ENCODE measurements around the gene MC2R.

MC2R gene

DNA sequence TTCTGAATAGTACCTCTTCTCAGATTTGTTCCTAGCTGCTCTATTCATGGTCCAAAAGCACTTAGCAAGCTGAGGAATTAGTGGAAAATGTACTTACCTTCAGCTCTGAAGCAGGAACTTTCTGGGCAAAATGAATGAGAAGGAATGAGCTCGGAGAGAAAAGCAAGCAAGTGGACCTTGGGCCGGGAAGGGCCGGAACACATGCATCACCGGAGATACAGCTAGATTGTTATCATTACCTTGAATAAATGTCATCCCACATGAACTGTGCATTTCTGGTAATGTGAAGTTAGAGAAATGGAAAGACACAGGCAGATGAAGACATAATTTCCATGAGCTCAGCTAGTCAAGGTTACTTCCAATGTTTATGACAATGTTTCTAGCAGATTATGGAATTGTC lies at the start of gene MC2R:
Gene MC2R, minus strand, starts transcription at position 146 of the 400 bp plus-strand sequence. CDS start 30,018 bp downstream, outside the sequence.
- ATAC-seq = no peak
- no peak for TF ChIP-seq TOX (CRISPR knock-in tag; IDR thresholded peaks at IDR 0.05; ENCODE audit: borderline replicate concordance)
- TF ChIP-seq, protein P1, sequence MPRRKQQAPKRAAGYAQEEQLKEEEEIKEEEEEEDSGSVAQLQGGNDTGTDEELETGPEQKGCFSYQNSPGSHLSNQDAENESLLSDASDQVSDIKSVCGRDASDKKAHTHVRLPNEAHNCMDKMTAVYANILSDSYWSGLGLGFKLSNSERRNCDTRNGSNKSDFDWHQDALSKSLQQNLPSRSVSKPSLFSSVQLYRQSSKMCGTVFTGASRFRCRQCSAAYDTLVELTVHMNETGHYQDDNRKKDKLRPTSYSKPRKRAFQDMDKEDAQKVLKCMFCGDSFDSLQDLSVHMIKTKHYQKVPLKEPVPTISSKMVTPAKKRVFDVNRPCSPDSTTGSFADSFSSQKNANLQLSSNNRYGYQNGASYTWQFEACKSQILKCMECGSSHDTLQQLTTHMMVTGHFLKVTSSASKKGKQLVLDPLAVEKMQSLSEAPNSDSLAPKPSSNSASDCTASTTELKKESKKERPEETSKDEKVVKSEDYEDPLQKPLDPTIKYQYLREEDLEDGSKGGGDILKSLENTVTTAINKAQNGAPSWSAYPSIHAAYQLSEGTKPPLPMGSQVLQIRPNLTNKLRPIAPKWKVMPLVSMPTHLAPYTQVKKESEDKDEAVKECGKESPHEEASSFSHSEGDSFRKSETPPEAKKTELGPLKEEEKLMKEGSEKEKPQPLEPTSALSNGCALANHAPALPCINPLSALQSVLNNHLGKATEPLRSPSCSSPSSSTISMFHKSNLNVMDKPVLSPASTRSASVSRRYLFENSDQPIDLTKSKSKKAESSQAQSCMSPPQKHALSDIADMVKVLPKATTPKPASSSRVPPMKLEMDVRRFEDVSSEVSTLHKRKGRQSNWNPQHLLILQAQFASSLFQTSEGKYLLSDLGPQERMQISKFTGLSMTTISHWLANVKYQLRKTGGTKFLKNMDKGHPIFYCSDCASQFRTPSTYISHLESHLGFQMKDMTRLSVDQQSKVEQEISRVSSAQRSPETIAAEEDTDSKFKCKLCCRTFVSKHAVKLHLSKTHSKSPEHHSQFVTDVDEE (CRISPR knock-in tag; IDR thresholded peaks at IDR 0.05) = no peak
- no peak for TF ChIP-seq CSRNP3 (CRISPR knock-in tag; IDR thresholded peaks at IDR 0.05)
- TF ChIP-seq TCF4 (CRISPR knock-in tag; IDR thresholded peaks at IDR 0.05; ENCODE audit: borderline replicate concordance) = no peak
- TF ChIP-seq, protein P2, sequence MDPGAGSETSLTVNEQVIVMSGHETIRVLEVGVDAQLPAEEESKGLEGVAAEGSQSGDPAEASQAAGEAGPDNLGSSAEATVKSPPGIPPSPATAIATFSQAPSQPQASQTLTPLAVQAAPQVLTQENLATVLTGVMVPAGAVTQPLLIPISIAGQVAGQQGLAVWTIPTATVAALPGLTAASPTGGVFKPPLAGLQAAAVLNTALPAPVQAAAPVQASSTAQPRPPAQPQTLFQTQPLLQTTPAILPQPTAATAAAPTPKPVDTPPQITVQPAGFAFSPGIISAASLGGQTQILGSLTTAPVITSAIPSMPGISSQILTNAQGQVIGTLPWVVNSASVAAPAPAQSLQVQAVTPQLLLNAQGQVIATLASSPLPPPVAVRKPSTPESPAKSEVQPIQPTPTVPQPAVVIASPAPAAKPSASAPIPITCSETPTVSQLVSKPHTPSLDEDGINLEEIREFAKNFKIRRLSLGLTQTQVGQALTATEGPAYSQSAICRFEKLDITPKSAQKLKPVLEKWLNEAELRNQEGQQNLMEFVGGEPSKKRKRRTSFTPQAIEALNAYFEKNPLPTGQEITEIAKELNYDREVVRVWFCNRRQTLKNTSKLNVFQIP (CRISPR knock-in tag; IDR thresholded peaks at IDR 0.05; ENCODE audit: borderline replicate concordance, low read depth) = no peak
- no peak for TF ChIP-seq ZFP3 (CRISPR knock-in tag; IDR thresholded peaks at IDR 0.05)
- TF ChIP-seq OSR1 (CRISPR knock-in tag; IDR thresholded peaks at IDR 0.05) = no peak
- no peak for TF ChIP-seq CREB5 (CRISPR knock-in tag; IDR thresholded peaks at IDR 0.05; ENCODE audit: low read depth)
- TF ChIP-seq GLIS3 (CRISPR knock-in tag; IDR thresholded peaks at IDR 0.05) = no peak
- no peak for TF ChIP-seq ZNF8 (CRISPR knock-in tag; IDR thresholded peaks at IDR 0.05)

- ATAC-seq = no peak
- TF ChIP-seq SNAI2 (CRISPR knock-in tag; IDR thresholded peaks at IDR 0.05) (no peak), CREB5 (CRISPR knock-in tag; IDR thresholded peaks at IDR 0.05; ENCODE audit: low read depth) (no peak), ESRRG (CRISPR knock-in tag; IDR thresholded peaks at IDR 0.05) (no peak), ZNF70 (CRISPR knock-in tag; IDR thresholded peaks at IDR 0.05) (no peak), RARB (CRISPR knock-in tag; IDR thresholded peaks at IDR 0.05) (no peak), CSDC2 (CRISPR knock-in tag; IDR thresholded peaks at IDR 0.05) (no peak), TCF4 (CRISPR knock-in tag; IDR thresholded peaks at IDR 0.05; ENCODE audit: borderline replicate concordance) (no peak), CSRNP3 (CRISPR knock-in tag; IDR thresholded peaks at IDR 0.05) (no peak), ARNTL (CRISPR knock-in tag; IDR thresholded peaks at IDR 0.05; ENCODE audit: borderline replicate concordance, low read depth) (no peak), OSR1 (CRISPR knock-in tag; IDR thresholded peaks at IDR 0.05) (no peak), TOX (CRISPR knock-in tag; IDR thresholded peaks at IDR 0.05; ENCODE audit: borderline replicate concordance) (no peak), ZFP3 (CRISPR knock-in tag; IDR thresholded peaks at IDR 0.05) (no peak), ZNF8 (CRISPR knock-in tag; IDR thresholded peaks at IDR 0.05) (no peak), GLIS3 (CRISPR knock-in tag; IDR thresholded peaks at IDR 0.05) (no peak), PPARA (CRISPR knock-in tag; IDR thresholded peaks at IDR 0.05; ENCODE audit: borderline replicate concordance) (no peak), BACH2 (CRISPR knock-in tag; IDR thresholded peaks at IDR 0.05; ENCODE audit: borderline replicate concordance) (no peak), PATZ1 (CRISPR knock-in tag; IDR thresholded peaks at IDR 0.05; ENCODE audit: borderline replicate concordance) (no peak), ZNF565 (CRISPR knock-in tag; conservative IDR thresholded peaks at IDR 0.05; ENCODE audit: low read depth) (no peak)
- TF ChIP-seq, protein P1 (CRISPR knock-in tag; IDR thresholded peaks at IDR 0.05) = no peak
- TF ChIP-seq, protein P2 (CRISPR knock-in tag; IDR thresholded peaks at IDR 0.05; ENCODE audit: borderline replicate concordance, low read depth) = no peak
Observed at GRCh38 chr18:13945811-13946210, 30.5 kb upstream of the MC2R start.

All from SK-N-SH treated with all-trans-retinoic acid at 6 μM for 48 hours (cell line).